Effector memory CD4-positive, alpha-beta T cell (primary cell): Measurements from ENCODE around the gene GTPBP8.

Source experiments
- DNase-seq, 3 donors: peaks; one replicate each; pipeline ENCODE4 v3.0.0-alpha.2; 2020
- H3K27ac ChIP-seq: 2 replicates; pipeline ENCODE4 v1.7.0; 2013; ENCODE audit warnings: mild to moderate bottlenecking, low read length, moderate library complexity; ENCODE audit not compliant: insufficient read depth, poor library complexity, severe bottlenecking
- H3K27me3 ChIP-seq: replicated peaks from 2 replicates; pipeline ENCODE4 v1.7.0; 2013; ENCODE audit warnings: mild to moderate bottlenecking, low read length; ENCODE audit not compliant: insufficient read depth, control insufficient read depth, poor library complexity, severe bottlenecking
- H3K36me3 ChIP-seq: 2 replicates; pipeline ENCODE4 v1.7.0; 2013; ENCODE audit warnings: mild to moderate bottlenecking, low read length, moderate library complexity; ENCODE audit not compliant: control insufficient read depth, insufficient read depth
- H3K4me1 ChIP-seq: 2 replicates; pipeline ENCODE4 v1.7.0; 2013; ENCODE audit warnings: low read length, mild to moderate bottlenecking; ENCODE audit not compliant: control insufficient read depth, insufficient read depth, poor library complexity, severe bottlenecking
- H3K4me3 ChIP-seq: 2 replicates; pipeline ENCODE4 v1.7.0; 2013; ENCODE audit warnings: low read length, low read depth, mild to moderate bottlenecking; ENCODE audit not compliant: insufficient read depth, poor library complexity, severe bottlenecking
- H3K9me3 ChIP-seq: 2 replicates; pipeline ENCODE4 v1.7.0; 2013; ENCODE audit warnings: mild to moderate bottlenecking, low read length, moderate library complexity; ENCODE audit not compliant: control insufficient read depth
- total RNA-seq, 3 donors: gene quantifications; one replicate each; lab custom pipeline; 2026; lab: John Stamatoyannopoulos, UW

The GTPBP8 gene
- total RNA-seq = 14.9 to 25.6 (median 23.0) reads per million in 3 donors

DNA sequence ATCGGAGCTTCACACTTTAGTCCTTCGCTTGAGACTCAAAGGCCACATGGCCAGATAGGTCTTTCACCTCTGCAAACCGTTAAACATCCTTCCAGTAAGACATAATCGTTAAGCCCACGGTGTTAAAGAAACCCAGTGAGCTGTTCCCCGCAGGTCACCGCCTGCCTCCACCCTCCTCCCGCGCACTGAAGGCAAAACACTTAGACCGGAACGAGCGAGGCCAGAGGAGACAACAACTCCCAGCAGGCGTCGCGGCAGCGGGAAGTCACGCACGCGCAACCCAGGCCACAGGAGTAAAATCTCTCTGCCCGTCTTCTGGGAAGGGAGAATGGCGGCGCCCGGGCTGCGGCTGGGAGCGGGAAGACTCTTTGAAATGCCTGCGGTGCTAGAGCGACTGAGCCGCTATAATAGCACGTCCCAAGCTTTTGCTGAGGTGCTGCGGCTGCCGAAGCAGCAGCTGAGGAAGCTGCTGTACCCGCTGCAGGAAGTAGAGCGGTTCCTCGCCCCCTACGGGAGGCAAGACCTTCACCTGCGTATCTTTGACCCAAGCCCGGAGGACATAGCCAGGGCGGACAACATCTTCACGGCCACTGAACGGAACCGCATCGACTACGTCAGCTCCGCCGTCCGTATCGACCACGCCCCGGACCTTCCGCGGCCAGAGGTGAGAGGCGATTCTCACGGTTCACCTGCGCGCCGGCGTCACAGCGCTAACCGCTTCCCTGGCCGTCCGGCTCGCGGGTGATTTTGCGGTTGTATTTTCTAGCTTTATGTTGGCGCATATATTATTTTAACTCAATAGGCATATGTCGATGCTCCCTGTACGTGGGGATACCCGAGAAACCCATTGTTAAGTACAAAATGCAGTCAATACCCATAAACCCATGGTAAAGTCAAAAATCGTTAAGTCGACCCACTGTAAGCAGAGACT is at the start of gene GTPBP8:
GTPBP8 (plus strand) TSS at position 313 of the 931 bp plus-strand sequence; CDS start at position 329, 16 bp downstream.
- H3K27me3 ChIP-seq = no peaks in the 10 kb centered on the region
- H3K9me3 ChIP-seq = no peaks in the 10 kb centered on the region
- peaks cover 10% of the 10 kb centered on the region for H3K36me3 ChIP-seq
- DNase-seq = peak; percentile 72 to 75 (median 74)
- H3K27ac ChIP-seq = peak within 1 kb of the TSS; percentile 85
- H3K4me1 ChIP-seq = peaks cover 4% of the 10 kb centered on the region
- H3K4me3 ChIP-seq = peak within 1 kb of the TSS; percentile 81

- H3K27me3 ChIP-seq = no peaks in the 10 kb centered on the region
- DNase-seq = no peak
- no peak overlapping the region for H3K27ac ChIP-seq
- no peaks in the 10 kb centered on the region for H3K9me3 ChIP-seq
- no peaks in the 10 kb centered on the region for H3K4me1 ChIP-seq
- peaks cover 9% of the 10 kb centered on the region for H3K36me3 ChIP-seq
- H3K4me3 ChIP-seq = no peak overlapping the region
Measured at GRCh38 chr3:112948346-112948838, 42.4 kb upstream of the GTPBP8 start.

DNA sequence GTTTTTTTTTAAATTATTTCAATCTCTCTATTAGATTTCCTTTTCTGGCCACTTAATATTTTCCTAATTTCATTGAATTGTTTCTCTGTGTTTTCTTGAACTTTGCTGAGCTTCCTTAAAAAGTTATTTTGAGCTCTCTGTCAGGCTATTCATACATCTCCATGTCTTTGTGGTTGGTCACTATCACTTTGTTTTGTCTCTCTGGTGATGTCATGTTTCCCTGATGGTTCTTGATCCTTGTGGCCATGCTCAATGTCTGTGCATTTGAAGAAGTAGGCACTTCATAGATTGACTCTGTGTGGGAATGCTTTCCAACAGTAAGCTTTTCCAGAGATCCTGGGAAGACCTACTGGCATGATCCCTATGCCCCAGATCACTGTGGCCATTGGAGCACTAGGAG is 34.4 kb upstream of the GTPBP8 start:
- H3K9me3 ChIP-seq = no peaks in the 10 kb centered on the region
- peaks cover 11% of the 10 kb centered on the region for H3K4me1 ChIP-seq
- H3K27me3 ChIP-seq = no peaks in the 10 kb centered on the region
- peaks cover 6% of the 10 kb centered on the region for H3K36me3 ChIP-seq
- no peak for DNase-seq
- no peak overlapping the region for H3K27ac ChIP-seq
- no peak overlapping the region for H3K4me3 ChIP-seq

DNA sequence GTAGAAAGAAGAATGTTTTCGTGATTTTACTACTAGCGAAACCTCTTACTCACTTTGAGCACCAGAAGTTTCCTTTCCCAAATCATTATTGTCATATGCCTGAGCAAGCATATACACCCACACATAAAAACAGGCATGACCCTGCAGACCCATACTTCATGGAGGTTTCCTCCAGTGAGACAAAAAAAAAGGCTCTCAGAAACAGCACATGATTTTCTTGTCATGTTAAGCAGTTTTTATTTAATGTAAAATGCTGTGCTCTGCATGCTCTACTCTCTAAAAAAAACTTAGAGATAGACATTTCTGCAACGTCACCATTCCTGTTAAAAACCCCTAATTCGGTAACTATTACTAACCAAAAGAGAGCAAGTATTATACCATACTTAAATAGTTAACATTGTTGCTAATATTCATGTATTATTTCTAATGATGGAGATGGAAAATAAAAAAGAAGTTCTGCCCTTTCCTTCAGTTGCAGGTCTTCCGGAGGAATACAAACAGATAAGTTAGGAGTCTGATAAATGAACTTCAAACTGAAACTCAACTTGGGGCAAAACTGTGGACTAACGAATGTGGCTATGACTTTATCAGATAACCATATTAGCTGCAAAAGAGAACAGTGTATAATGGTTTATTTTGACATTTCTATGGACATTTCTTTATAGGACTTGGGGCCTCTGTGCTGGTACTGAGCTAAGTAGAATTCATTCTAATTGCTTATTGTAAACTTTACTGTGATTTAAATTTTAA is 31.8 kb upstream of the GTPBP8 start:
- DNase-seq = no peak
- H3K4me1 ChIP-seq = peaks cover 11% of the 10 kb centered on the region
- H3K27me3 ChIP-seq = no peaks in the 10 kb centered on the region
- peaks cover 9% of the 10 kb centered on the region for H3K9me3 ChIP-seq
- peak overlapping the region; percentile 29 for H3K4me3 ChIP-seq
- H3K27ac ChIP-seq = peak overlapping the region; percentile 46
- peaks cover 13% of the 10 kb centered on the region for H3K36me3 ChIP-seq

DNA sequence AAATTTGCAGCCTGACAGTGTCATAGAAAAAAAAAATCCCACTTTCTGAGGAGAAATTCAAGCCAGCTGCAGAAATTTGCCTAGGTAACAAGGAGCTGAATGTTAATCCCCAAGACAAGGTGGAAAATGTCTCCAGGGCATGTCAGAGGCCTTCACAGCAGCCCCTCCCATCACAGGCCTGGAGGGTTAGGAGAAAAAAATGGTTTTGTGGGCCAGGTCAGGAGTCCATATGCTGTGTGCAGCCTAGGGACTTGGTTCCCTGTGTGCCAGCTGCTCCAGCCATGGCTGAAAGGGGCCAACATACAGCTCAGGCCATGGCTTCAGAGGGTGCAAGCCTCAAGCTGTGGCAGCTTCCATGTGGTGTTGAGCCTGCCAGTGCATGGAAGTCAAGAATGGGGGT is 27.1 kb upstream of the GTPBP8 start:
- Histone ChIP-seq H3K36me3 (peaks cover 21% of the 10 kb centered on the region), H3K9me3 (peaks cover 14% of the 10 kb centered on the region), H3K27ac (no peak overlapping the region)

GRCh38 chr3:112965656-112966055 is 25.1 kb upstream of the GTPBP8 start:
- Histone ChIP-seq H3K36me3 (peaks cover 21% of the 10 kb centered on the region), H3K9me3 (peaks cover 14% of the 10 kb centered on the region), H3K27ac (no peak overlapping the region), H3K4me1 (peaks cover 24% of the 10 kb centered on the region), H3K4me3 (no peak overlapping the region), H3K27me3 (no peaks in the 10 kb centered on the region)
- DNase-seq = no peak

More for the DNA sequence above, 27.1 kb upstream of the GTPBP8 start:
- H3K27me3 ChIP-seq = no peaks in the 10 kb centered on the region
- H3K4me1 ChIP-seq = peaks cover 26% of the 10 kb centered on the region
- DNase-seq = no peak
- H3K4me3 ChIP-seq = no peak overlapping the region

- no peak for DNase-seq
- no peak overlapping the region for H3K27ac ChIP-seq
Measured at GRCh38 chr3:112966633-112967032, 24.2 kb upstream of the GTPBP8 start.

DNA sequence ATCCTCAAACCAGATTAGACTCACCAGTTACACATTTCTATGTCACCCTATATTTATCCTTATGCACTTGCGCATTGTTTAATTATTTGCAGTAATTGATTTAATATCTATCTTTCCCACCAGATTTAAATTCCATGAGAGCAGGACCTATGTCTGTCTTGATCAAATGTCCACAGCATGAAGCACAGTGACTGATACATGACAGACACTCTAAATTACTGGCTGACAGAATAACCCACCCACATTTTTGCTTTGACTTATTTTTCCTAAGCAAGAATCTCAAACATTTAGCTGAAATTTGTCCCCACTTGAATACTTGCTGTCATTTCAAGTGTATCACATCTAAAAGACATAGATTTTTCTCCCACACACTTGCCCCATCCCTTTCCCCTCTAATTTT is 23.4 kb upstream of the GTPBP8 start:
- H3K4me1 ChIP-seq = peaks cover 21% of the 10 kb centered on the region
- H3K4me3 ChIP-seq = no peak overlapping the region
- H3K27me3 ChIP-seq = no peaks in the 10 kb centered on the region
- peaks cover 17% of the 10 kb centered on the region for H3K36me3 ChIP-seq
- H3K9me3 ChIP-seq = peaks cover 10% of the 10 kb centered on the region
- peak overlapping the region; percentile 29 for H3K27ac ChIP-seq
- DNase-seq = no peak

More at GRCh38 chr3:112966633-112967032, 24.2 kb upstream of the GTPBP8 start:
- Histone ChIP-seq H3K4me1 (peaks cover 21% of the 10 kb centered on the region), H3K36me3 (peaks cover 21% of the 10 kb centered on the region), H3K4me3 (no peak overlapping the region), H3K27me3 (no peaks in the 10 kb centered on the region), H3K9me3 (peaks cover 14% of the 10 kb centered on the region)

DNA sequence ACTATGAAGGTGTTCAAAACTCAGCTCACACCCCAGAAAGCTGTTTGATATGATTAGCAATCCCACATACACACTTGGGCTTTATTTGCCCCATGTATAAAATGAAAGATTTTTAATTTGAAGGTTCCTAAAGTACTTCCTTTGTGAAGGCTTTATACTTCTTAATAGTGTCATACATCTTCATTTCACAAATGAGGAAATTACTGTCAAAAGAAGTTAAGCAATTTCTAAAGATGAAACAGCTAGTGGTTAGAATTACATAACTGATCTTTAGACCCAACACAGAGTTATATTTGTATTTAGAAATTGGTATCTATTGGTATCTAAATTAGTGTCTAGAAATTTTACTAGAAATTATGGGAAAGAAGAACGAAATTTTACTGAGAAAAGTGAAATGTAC is 23.0 kb upstream of the GTPBP8 start:
- H3K4me1 ChIP-seq = peaks cover 21% of the 10 kb centered on the region
- no peaks in the 10 kb centered on the region for H3K27me3 ChIP-seq
- no peak for DNase-seq
- H3K36me3 ChIP-seq = peaks cover 14% of the 10 kb centered on the region
- H3K4me3 ChIP-seq = no peak overlapping the region
- H3K9me3 ChIP-seq = peaks cover 9% of the 10 kb centered on the region
- no peak overlapping the region for H3K27ac ChIP-seq
